ENCODE measurements around the gene KIF5C.

The KIF5C gene

GRCh38 chr2:149044500-149044899 is 169.5 kb downstream of the KIF5C start:
- DNase-seq (ENCODE audit: low spot score), result no peak

GRCh38 chr2:149047118-149047517 is 172.1 kb downstream of the KIF5C start:
- no peak for DNase-seq (ENCODE audit: low spot score)

GRCh38 chr2:149049142-149049541 is 174.1 kb downstream of the KIF5C start:
- DNase-seq (ENCODE audit: low spot score), result no peak

GRCh38 chr2:149050188-149050587 is 175.2 kb downstream of the KIF5C start:
- DNase-seq (ENCODE audit: low spot score), result no peak

- no peak for DNase-seq (ENCODE audit: low spot score)
Observed at GRCh38 chr2:149055751-149056150, 180.7 kb downstream of the KIF5C start.

- no peak for DNase-seq (ENCODE audit: low spot score)
Observed at GRCh38 chr2:149056541-149057255, 181.7 kb downstream of the KIF5C start.

- DNase-seq (ENCODE audit: low spot score), result no peak
Observed at GRCh38 chr2:149057401-149057800, 182.4 kb downstream of the KIF5C start.

GRCh38 chr2:149058936-149059335 is 183.9 kb downstream of the KIF5C start:
- DNase-seq (ENCODE audit: low spot score), result no peak

GRCh38 chr2:149059822-149060221 is 184.8 kb downstream of the KIF5C start:
- DNase-seq (ENCODE audit: low spot score), result no peak

- no peak for DNase-seq (ENCODE audit: low spot score)
Observed at GRCh38 chr2:149061133-149061745, 186.2 kb downstream of the KIF5C start.

GRCh38 chr2:149062531-149062930 is 187.5 kb downstream of the KIF5C start:
- peak; percentile 23 for DNase-seq (ENCODE audit: low spot score)

- no peak for DNase-seq (ENCODE audit: low spot score)
Observed at GRCh38 chr2:149063177-149063576, 188.2 kb downstream of the KIF5C start.

GRCh38 chr2:149064365-149064841 is 189.4 kb downstream of the KIF5C start:
- DNase-seq (ENCODE audit: low spot score), result no peak

GRCh38 chr2:149064856-149065630 is 190.0 kb downstream of the KIF5C start:
- DNase-seq (ENCODE audit: low spot score), result no peak

GRCh38 chr2:149068225-149068995 is 193.4 kb downstream of the KIF5C start:
- no peak for DNase-seq (ENCODE audit: low spot score)

- DNase-seq (ENCODE audit: low spot score), result no peak
Observed at GRCh38 chr2:149068996-149069888, 194.2 kb downstream of the KIF5C start.

GRCh38 chr2:149070681-149071320 is 195.8 kb downstream of the KIF5C start:
- no peak for DNase-seq (ENCODE audit: low spot score)

GRCh38 chr2:149075105-149075504 is 200.1 kb downstream of the KIF5C start:
- no peak for DNase-seq (ENCODE audit: low spot score)

GRCh38 chr2:149075853-149076252 is 200.8 kb downstream of the KIF5C start:
- no peak for DNase-seq (ENCODE audit: low spot score)
